Progenitor cell of endocrine pancreas (in vitro differentiated cells): ENCODE measurements around the gene CFAP97D1. TPM values are rescaled to one million over a fixed set of nuclear protein-coding genes. Genes with fewer than 3 reads are reported as not detected.
A peak's percentile ranks its signal among the peaks of the same experiment; 100 is the strongest.

Experiments
- DNase-seq: peaks from one replicate; pipeline ENCODE4 v3.0.0; 2021; ENCODE audit warnings: low spot score; ENCODE audit not compliant: unreplicated experiment
- H3K27ac Mint-ChIP-seq: 2 replicates; pipeline ENCODE4 v1.8.0; 2021; ENCODE audit warnings: mild to moderate bottlenecking, moderate library complexity, mixed read lengths
- H3K27me3 Mint-ChIP-seq: 2 replicates; pipeline ENCODE4 v1.8.0; 2021; ENCODE audit warnings: mixed read lengths
- H3K36me3 Mint-ChIP-seq: 2 replicates; pipeline ENCODE4 v1.8.0; 2022; ENCODE audit warnings: mixed read lengths; ENCODE audit not compliant: insufficient read depth
- H3K4me1 Mint-ChIP-seq: 2 replicates; pipeline ENCODE4 v1.8.0; 2021; ENCODE audit warnings: low read depth, mixed read lengths
- H3K4me3 Mint-ChIP-seq: 2 replicates; pipeline ENCODE4 v1.8.0; 2021; ENCODE audit warnings: low read depth, mild to moderate bottlenecking, moderate library complexity, mixed read lengths
- H3K9me3 Mint-ChIP-seq: 2 replicates; pipeline ENCODE4 v1.8.0; 2021; ENCODE audit warnings: low read depth, mixed read lengths
- total RNA-seq: library from RNA; stranded (reverse); gene quantifications from 2 replicates; pipeline ENCODE4 v1.2.1, GENCODE V29; 2021
- TF ChIP-seq, protein P1 (sequence below): fragments of 200-600 bp; sonication (generic); IDR thresholded peaks from one replicate; pipeline ENCODE4 v1.5.0; 2021; ENCODE audit warnings: antibody characterized with exemption, mild to moderate bottlenecking; ENCODE audit not compliant: unreplicated experiment

The CFAP97D1 gene
- total RNA-seq, 1 donor from 2014 or later, result not detected

- DNase-seq, result no peak
- peaks cover 29% of the 10 kb centered on the region for H3K36me3 Mint-ChIP-seq
- H3K27me3 Mint-ChIP-seq, result no peaks in the 10 kb centered on the region
- H3K4me3 Mint-ChIP-seq, result no peak overlapping the region
- TF ChIP-seq, protein P1, sequence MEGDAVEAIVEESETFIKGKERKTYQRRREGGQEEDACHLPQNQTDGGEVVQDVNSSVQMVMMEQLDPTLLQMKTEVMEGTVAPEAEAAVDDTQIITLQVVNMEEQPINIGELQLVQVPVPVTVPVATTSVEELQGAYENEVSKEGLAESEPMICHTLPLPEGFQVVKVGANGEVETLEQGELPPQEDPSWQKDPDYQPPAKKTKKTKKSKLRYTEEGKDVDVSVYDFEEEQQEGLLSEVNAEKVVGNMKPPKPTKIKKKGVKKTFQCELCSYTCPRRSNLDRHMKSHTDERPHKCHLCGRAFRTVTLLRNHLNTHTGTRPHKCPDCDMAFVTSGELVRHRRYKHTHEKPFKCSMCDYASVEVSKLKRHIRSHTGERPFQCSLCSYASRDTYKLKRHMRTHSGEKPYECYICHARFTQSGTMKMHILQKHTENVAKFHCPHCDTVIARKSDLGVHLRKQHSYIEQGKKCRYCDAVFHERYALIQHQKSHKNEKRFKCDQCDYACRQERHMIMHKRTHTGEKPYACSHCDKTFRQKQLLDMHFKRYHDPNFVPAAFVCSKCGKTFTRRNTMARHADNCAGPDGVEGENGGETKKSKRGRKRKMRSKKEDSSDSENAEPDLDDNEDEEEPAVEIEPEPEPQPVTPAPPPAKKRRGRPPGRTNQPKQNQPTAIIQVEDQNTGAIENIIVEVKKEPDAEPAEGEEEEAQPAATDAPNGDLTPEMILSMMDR, result no peak
- no peak overlapping the region for H3K27ac Mint-ChIP-seq
- peaks cover 20% of the 10 kb centered on the region for H3K4me1 Mint-ChIP-seq
- no peaks in the 10 kb centered on the region for H3K9me3 Mint-ChIP-seq
Observed at GRCh38 chr17:43769859-43770258, 10.4 kb upstream of the CFAP97D1 start.

DNA sequence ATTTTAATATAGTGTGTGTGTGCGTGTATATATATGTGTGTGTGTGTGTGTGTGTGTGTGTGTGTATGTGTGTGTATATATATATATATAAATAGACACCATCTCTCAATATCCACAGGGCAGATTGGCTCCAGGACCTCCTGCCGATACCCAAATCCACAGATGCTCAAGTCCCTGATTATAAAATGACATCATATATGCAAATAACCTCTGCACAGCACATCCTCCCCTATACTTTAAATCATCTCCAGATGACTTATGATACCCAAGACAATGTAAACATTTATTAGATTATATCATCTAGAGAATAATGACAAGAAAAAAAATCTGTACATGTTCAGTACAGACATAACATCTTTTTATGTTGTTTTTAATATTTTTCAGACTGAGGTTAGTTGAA, 9.3 kb upstream of the CFAP97D1 start:
- Mint-ChIP-seq H3K4me3 (no peak overlapping the region), H3K4me1 (peaks cover 20% of the 10 kb centered on the region), H3K27ac (no peak overlapping the region), H3K36me3 (peaks cover 30% of the 10 kb centered on the region), H3K27me3 (no peaks in the 10 kb centered on the region), H3K9me3 (no peaks in the 10 kb centered on the region)
- TF ChIP-seq, protein P1, result no peak
- no peak for DNase-seq

- H3K36me3 Mint-ChIP-seq, result peaks cover 31% of the 10 kb centered on the region
- H3K4me1 Mint-ChIP-seq, result peaks cover 20% of the 10 kb centered on the region
- H3K9me3 Mint-ChIP-seq, result no peaks in the 10 kb centered on the region
- no peak overlapping the region for H3K4me3 Mint-ChIP-seq
- DNase-seq, result no peak
- peak overlapping the region; percentile 95 for H3K27ac Mint-ChIP-seq
- no peaks in the 10 kb centered on the region for H3K27me3 Mint-ChIP-seq
- TF ChIP-seq, protein P1, result no peak
Observed at GRCh38 chr17:43771463-43771862, 8.8 kb upstream of the CFAP97D1 start.

GRCh38 chr17:43772877-43773648, 7.2 kb upstream of the CFAP97D1 start:
- TF ChIP-seq, protein P1, result no peak
- peaks cover 24% of the 10 kb centered on the region for H3K4me1 Mint-ChIP-seq
- no peaks in the 10 kb centered on the region for H3K9me3 Mint-ChIP-seq
- no peaks in the 10 kb centered on the region for H3K27me3 Mint-ChIP-seq
- H3K27ac Mint-ChIP-seq, result peak overlapping the region; percentile 95
- DNase-seq, result no peak
- no peak overlapping the region for H3K4me3 Mint-ChIP-seq
- H3K36me3 Mint-ChIP-seq, result peaks cover 33% of the 10 kb centered on the region

GRCh38 chr17:43774304-43775250, 5.7 kb upstream of the CFAP97D1 start:
- DNase-seq, result no peak
- H3K9me3 Mint-ChIP-seq, result no peaks in the 10 kb centered on the region
- TF ChIP-seq, protein P1, result no peak
- H3K4me3 Mint-ChIP-seq, result no peak overlapping the region
- H3K27ac Mint-ChIP-seq, result peak overlapping the region; percentile 76
- peaks cover 2% of the 10 kb centered on the region for H3K27me3 Mint-ChIP-seq
- peaks cover 27% of the 10 kb centered on the region for H3K36me3 Mint-ChIP-seq
- peaks cover 29% of the 10 kb centered on the region for H3K4me1 Mint-ChIP-seq
